ENCODE results near the gene CYB5D1.

- TF ChIP-seq EZH2phosphoT487 (IDR thresholded peaks at IDR 0.05; ENCODE audit: borderline replicate concordance, low read depth, low read length) (no peak), CTCF (conservative IDR thresholded peaks at IDR 0.05; ENCODE audit: low read length) (no peak)
Measured at GRCh38 chr17:7857713-7858521, at the start of gene CYB5D1.

Measured in OCI-LY7 (cell line).